Breast epithelium (tissue), 3 donors: ENCODE results near the gene TEAD1.

Source experiments
- CTCF ChIP-seq, 3 donors: fragments of 450-650 bp; IDR thresholded peaks; one replicate each; pipeline ENCODE4 v1.5.1; 2016 to 2017; ENCODE audit warnings: antibody characterized with exemption in 3 of 3, mild to moderate bottlenecking in 3 of 3, moderate library complexity in 3 of 3
- POLR2A ChIP-seq: fragments of 450-650 bp; IDR thresholded peaks from one replicate; pipeline ENCODE4 v1.6.1; 2016; ENCODE audit warnings: antibody characterized with exemption, mild to moderate bottlenecking, moderate library complexity
- POLR2AphosphoS5 ChIP-seq, 3 donors: sonication (generic); formaldehyde crosslinking; IDR thresholded peaks; one replicate each; pipeline ENCODE4 v1.6.1; 2017; ENCODE audit warnings: antibody characterized with exemption in 3 of 3

DNA sequence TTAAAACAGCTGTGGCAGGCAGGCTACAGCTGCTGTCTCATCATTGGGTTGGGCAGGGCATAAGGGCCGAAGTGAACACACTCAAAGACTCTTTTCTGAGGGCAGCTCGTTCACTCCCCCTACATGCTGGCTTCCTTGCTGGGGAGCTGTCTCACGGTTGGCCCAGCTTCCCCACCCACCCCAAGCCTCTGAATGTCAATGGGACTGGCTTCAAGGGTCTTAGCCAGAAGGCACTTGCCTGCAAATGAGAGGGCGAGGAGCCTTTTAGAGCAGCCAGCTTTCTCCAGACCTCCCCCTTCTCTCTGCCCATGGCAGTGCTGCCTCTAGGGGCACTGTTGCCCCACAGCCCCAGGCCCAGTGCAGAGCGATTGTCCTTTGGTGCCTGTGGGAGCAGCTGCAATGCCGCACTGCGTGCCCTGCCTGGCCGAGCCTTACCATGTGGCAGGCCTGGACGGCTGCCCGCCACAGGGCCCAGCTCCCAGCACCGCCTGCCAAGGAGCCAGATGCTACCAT lies 240.2 kb downstream of the TEAD1 start:
- no peak for TF ChIP-seq POLR2AphosphoS5 (IDR thresholded peaks at IDR 0.05)
- TF ChIP-seq CTCF (IDR thresholded peaks at IDR 0.05), result peak in 2 of 3 donors; percentile 14 to 16
- no peak for TF ChIP-seq POLR2A
